Mammary epithelial cell (primary cell): ENCODE data around the gene METTL25B.

Source experiments
- CTCF ChIP-seq, 2 donors: IDR thresholded peaks in 1 of 2; conservative IDR thresholded peaks in 1 of 2; 2 replicates each; pipeline ENCODE4 v1.5.1; 2011 to 2012; ENCODE audit warnings: inconsistent platforms in 2 of 2, low read length in 2 of 2, mild to moderate bottlenecking in 2 of 2, control low read depth in 1 of 2, low read depth in 1 of 2; ENCODE audit not compliant: insufficient read depth in 1 of 2; ENCODE audit errors: extremely low read depth in 1 of 2
- EZH2 ChIP-seq: IDR thresholded peaks from 2 replicates; pipeline ENCODE4 v1.6.1; 2012; ENCODE audit warnings: low read length, inconsistent platforms, borderline replicate concordance

- TF ChIP-seq CTCF (conservative IDR thresholded peaks at IDR 0.05 in 1 of 2, IDR thresholded peaks at IDR 0.05 in 1 of 2; ENCODE audit: extremely low read depth in 1 of 2, insufficient read depth in 1 of 2, low read depth in 1 of 2, low read length in 2 of 2) (no peak), EZH2 (no peak)
These were observed 48.2 kb upstream of the METTL25B start for GRCh38 chr1:156680056-156680455.
